ENCODE measurements around the gene SLC4A4. TPM values are rescaled to one million over a fixed set of nuclear protein-coding genes. Genes with fewer than 3 reads are reported as not detected.

The SLC4A4 gene
- total RNA-seq, 1 donor from 2014 or later = 281 TPM

- Mint-ChIP-seq H3K4me3 (ENCODE audit: low read depth) (no peak overlapping the region), H3K36me3 (ENCODE audit: insufficient read depth) (peaks cover 51% of the 10 kb centered on the region), H3K27ac (no peak overlapping the region), H3K9me3 (ENCODE audit: low read depth) (no peaks in the 10 kb centered on the region), H3K4me1 (ENCODE audit: low read depth) (peaks cover 7% of the 10 kb centered on the region), H3K27me3 (no peaks in the 10 kb centered on the region)
- no peak for TF ChIP-seq CTCF (IDR thresholded peaks at IDR 0.05; ENCODE audit: unreplicated experiment)
- DNase-seq (ENCODE audit: low spot score, unreplicated experiment) = no peak
Measured at GRCh38 chr4:71533121-71533520, 194.3 kb downstream of the SLC4A4 start.

DNA sequence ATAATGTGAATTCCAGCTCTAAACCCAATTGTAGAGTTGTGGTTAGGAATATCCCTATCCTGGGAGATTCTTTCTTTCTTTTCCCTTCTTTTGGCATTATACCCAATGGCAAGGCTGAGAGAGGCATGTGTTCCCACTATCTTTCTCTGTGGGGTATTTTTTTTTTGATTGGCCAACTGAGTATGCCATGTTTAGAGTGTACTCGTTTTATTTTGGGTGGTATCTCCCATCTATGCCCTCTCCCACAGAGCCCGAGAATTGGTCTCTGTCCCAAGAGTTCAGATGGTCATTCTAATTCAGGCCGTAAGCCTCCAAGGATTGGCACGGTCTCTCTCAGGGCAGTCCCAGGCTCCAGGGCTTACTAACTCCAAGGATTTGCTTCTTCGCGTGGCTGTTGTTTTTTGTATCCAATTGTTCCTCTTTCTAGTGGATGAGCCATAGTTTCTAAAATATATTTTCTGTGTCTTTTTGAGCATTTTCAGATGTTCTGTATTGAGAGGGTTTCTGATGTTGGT lies 198.8 kb downstream of the SLC4A4 start:
- Mint-ChIP-seq H3K36me3 (ENCODE audit: insufficient read depth) (peaks cover 62% of the 10 kb centered on the region), H3K9me3 (ENCODE audit: low read depth) (no peaks in the 10 kb centered on the region), H3K4me3 (ENCODE audit: low read depth) (no peak overlapping the region), H3K27ac (peak overlapping the region; percentile 1), H3K27me3 (no peaks in the 10 kb centered on the region), H3K4me1 (ENCODE audit: low read depth) (peaks cover 26% of the 10 kb centered on the region)
- DNase-seq (ENCODE audit: low spot score, unreplicated experiment) = no peak
- TF ChIP-seq CTCF (IDR thresholded peaks at IDR 0.05; ENCODE audit: unreplicated experiment) = no peak

GRCh38 chr4:71538528-71538927 lies 199.7 kb downstream of the SLC4A4 start:
- Mint-ChIP-seq H3K27ac (no peak overlapping the region), H3K36me3 (ENCODE audit: insufficient read depth) (peaks cover 62% of the 10 kb centered on the region), H3K4me3 (ENCODE audit: low read depth) (no peak overlapping the region), H3K9me3 (ENCODE audit: low read depth) (no peaks in the 10 kb centered on the region), H3K4me1 (ENCODE audit: low read depth) (peaks cover 26% of the 10 kb centered on the region), H3K27me3 (no peaks in the 10 kb centered on the region)
- no peak for DNase-seq (ENCODE audit: low spot score, unreplicated experiment)
- no peak for TF ChIP-seq CTCF (IDR thresholded peaks at IDR 0.05; ENCODE audit: unreplicated experiment)

- Mint-ChIP-seq H3K36me3 (ENCODE audit: insufficient read depth) (peaks cover 61% of the 10 kb centered on the region), H3K27ac (peak overlapping the region; percentile 56), H3K9me3 (ENCODE audit: low read depth) (no peaks in the 10 kb centered on the region), H3K4me1 (ENCODE audit: low read depth) (peaks cover 29% of the 10 kb centered on the region), H3K27me3 (no peaks in the 10 kb centered on the region), H3K4me3 (ENCODE audit: low read depth) (no peak overlapping the region)
- DNase-seq (ENCODE audit: low spot score, unreplicated experiment) = no peak
- no peak for TF ChIP-seq CTCF (IDR thresholded peaks at IDR 0.05; ENCODE audit: unreplicated experiment)
Measured at GRCh38 chr4:71540749-71541269, 202.0 kb downstream of the SLC4A4 start.

- no peak for DNase-seq (ENCODE audit: low spot score, unreplicated experiment)
- Mint-ChIP-seq H3K27me3 (no peaks in the 10 kb centered on the region), H3K36me3 (ENCODE audit: insufficient read depth) (peaks cover 63% of the 10 kb centered on the region), H3K4me1 (ENCODE audit: low read depth) (peaks cover 33% of the 10 kb centered on the region), H3K27ac (peak overlapping the region; percentile 56), H3K4me3 (ENCODE audit: low read depth) (no peak overlapping the region), H3K9me3 (ENCODE audit: low read depth) (no peaks in the 10 kb centered on the region)
- TF ChIP-seq CTCF (IDR thresholded peaks at IDR 0.05; ENCODE audit: unreplicated experiment) = no peak
Measured at GRCh38 chr4:71541541-71541940, 202.7 kb downstream of the SLC4A4 start.

Data from progenitor cell of endocrine pancreas (in vitro differentiated cells).